Psoas muscle (tissue), 8 donors: Measurements from ENCODE around the gene RTN4R. TPM values are rescaled to one million over a fixed set of nuclear protein-coding genes. Genes with fewer than 3 reads are reported as not detected.

ENCODE experiments used
- ATAC-seq, 4 donors: fragments of 200-7000 bp; cut with Tn5 transposase; one replicate each; pipeline ENCODE4 v1.9.1; 2020; ENCODE audit warnings: moderate library complexity in 3 of 4, mild to moderate bottlenecking in 2 of 4
- DNase-seq, 2 donors: peaks; one replicate each; pipeline ENCODE4 v3.0.0-alpha.2; 2020
- H3K27ac ChIP-seq: fragments of 200-600 bp; one replicate; pipeline ENCODE4 v1.8.0; 2022
- H3K27me3 ChIP-seq, 3 donors: fragments of 200-600 bp in 1 of 3; one replicate each; pipeline versions ENCODE4 v1.6.1 to v1.8.0; 2013 to 2022; ENCODE audit warnings: low read length in 2 of 3, mild to moderate bottlenecking in 2 of 3, moderate library complexity in 1 of 3; ENCODE audit not compliant: insufficient read depth in 3 of 3
- H3K36me3 ChIP-seq, 2 donors: fragments of 200-600 bp in 1 of 2; one replicate each; pipeline versions ENCODE4 v1.6.1 to v1.8.0; 2013 to 2022; ENCODE audit warnings: low read depth in 1 of 2, mild to moderate bottlenecking in 1 of 2, moderate library complexity in 1 of 2; ENCODE audit not compliant: insufficient read depth in 1 of 2
- H3K4me1 ChIP-seq: fragments of 200-600 bp; one replicate; pipeline ENCODE4 v1.8.0; 2022
- H3K4me3 ChIP-seq: fragments of 200-600 bp; one replicate; pipeline ENCODE4 v1.8.0; 2022; ENCODE audit warnings: mild to moderate bottlenecking
- H3K9me3 ChIP-seq: fragments of 200-600 bp; one replicate; pipeline ENCODE4 v1.8.0; 2022
- WGBS, 3 donors: extraction: QIAGEN DNeasy Blood & Tissue Kit; methylation state at CpG; one replicate each; pipeline versions ENCODE4 v1.1.6 to v1.1.7; 2013; 5-methylcytosine and 5-hydroxymethylcytosine counted together
- intact Hi-C, 2 donors: fragments of 100-400 bp; cut with DNase I; formaldehyde crosslinking; loops; one replicate each; pipeline versions ENCODE4 v1.11.0 to v1.14.2; 2022
- polyA plus RNA-seq, 3 donors: library from polyadenylated mRNA; stranded (reverse); fragments of 200-250 nt; gene quantifications; one replicate each; pipeline ENCODE4 v1.2.3, GENCODE V29; 2013
- total RNA-seq, 4 donors: library from RNA; stranded (reverse); fragmentation: NEBNext Ultra II Directional in 2 of 4; extraction: Animal tissue kit (Norgen Biotek cat#: 25700) in 2 of 4; gene quantifications; one replicate each; pipeline versions ENCODE4 v1.2.1 to v1.2.4, GENCODE V29; 2021 to 2023
- TF ChIP-seq, protein P1 (sequence below): fragments of 200-600 bp; IDR thresholded peaks from one replicate; pipeline ENCODE4 v1.8.0; 2022; ENCODE audit warnings: antibody characterized with exemption
- donor health status: healthy with polysubstance abuse.
- donor health status: DM: no; HTN: no; CAD: no; lungs with moderate emphysema.
- donor health status: Bipolar disorder and iron deficiency.
- donor health status: healthy.
- donor health status: DM: yes; HTN: yes; CAD: no.
- donor health status: DM: no; HTN: no; CAD: no.
- donor health status: DM: no; HTN: no; CAD: no.
- donor health status: DM: yes; HTN: yes; CAD: no.

Gene RTN4R
- total and polyA plus RNA-seq, 7 donors = 0.12 to 2.4 (median 0.36) TPM

DNA sequence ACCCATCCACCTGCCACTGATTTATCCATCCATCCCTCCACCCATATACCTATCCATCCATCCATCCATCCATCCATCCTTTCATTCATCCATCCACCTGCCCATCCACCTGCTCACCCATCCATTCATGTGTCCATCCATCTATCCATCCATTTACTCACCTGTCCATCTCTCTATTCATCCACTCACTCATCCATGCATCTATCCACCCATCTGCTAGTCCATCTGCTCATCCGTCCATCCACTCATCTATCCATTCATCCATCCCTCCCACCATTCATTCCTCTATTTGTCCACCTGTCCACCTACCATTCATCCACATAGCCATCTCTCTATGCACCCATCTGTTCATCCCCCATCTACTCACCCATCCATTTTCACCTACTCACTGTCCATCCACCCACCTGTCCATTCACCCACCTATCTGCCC is 68.7 kb downstream of the RTN4R start:
- no peak overlapping the region for H3K27ac ChIP-seq
- no peaks in the 10 kb centered on the region for H3K9me3 ChIP-seq
- no peak overlapping the region for H3K4me3 ChIP-seq
- ATAC-seq (no peak), DNase-seq (no peak)
- WGBS, 3 donors = 97% methylated on average over 1 of the region's 1 CpG
- TF ChIP-seq, protein P1, sequence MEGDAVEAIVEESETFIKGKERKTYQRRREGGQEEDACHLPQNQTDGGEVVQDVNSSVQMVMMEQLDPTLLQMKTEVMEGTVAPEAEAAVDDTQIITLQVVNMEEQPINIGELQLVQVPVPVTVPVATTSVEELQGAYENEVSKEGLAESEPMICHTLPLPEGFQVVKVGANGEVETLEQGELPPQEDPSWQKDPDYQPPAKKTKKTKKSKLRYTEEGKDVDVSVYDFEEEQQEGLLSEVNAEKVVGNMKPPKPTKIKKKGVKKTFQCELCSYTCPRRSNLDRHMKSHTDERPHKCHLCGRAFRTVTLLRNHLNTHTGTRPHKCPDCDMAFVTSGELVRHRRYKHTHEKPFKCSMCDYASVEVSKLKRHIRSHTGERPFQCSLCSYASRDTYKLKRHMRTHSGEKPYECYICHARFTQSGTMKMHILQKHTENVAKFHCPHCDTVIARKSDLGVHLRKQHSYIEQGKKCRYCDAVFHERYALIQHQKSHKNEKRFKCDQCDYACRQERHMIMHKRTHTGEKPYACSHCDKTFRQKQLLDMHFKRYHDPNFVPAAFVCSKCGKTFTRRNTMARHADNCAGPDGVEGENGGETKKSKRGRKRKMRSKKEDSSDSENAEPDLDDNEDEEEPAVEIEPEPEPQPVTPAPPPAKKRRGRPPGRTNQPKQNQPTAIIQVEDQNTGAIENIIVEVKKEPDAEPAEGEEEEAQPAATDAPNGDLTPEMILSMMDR = no peak
- peaks cover 4% of the 10 kb centered on the region for H3K4me1 ChIP-seq
- intact Hi-C loops = loop anchor here in 1 of 2 donors (5.0 kb wide), 1 partner anchor 33 kb away; no protein-coding TSS in a partner anchor
- no peaks in the 10 kb centered on the region for H3K36me3 ChIP-seq
- peaks cover 0 to 8% (median 0%) of the 10 kb centered on the region in 3 donors for H3K27me3 ChIP-seq

DNA sequence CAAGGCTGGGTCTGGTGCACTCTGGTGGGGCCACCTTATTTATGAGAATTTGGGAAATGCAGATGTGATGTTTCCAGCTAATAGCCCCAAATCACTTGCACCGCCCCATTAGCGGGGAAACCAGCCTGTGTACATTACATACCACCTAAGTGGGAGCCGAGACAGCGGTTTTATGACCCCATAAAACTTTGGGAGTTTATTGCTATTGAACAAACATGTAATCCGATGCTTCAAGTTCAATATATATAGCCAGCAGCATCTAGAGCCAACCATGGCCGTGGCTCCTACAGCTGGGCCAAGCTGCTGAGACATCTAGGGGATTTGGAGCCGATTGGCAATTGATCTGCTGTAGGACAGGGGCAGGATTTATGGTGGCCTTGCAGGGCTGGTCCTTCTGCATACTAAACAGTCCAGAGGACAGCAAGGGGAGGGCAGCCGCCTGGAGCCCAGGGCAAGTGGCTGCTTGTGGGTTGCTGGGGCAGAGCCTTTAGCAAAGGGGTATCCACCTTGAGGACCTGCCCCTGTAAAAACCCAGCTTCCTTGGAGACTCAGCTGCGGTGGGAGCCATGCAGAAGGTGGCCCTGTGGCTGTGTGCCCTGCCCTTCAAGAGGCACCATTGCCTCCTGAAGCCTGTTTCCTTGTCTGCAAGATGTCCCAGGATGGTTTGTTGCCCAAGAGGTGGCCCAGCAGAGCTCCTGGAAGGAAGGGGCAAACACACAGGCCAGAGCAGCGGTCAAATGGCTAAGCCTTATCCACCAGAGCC is 69.4 kb downstream of the RTN4R start:
- WGBS, 3 donors = 82 to 86% (median 82%) methylated on average over 10 of the region's 10 CpGs
- Histone ChIP-seq H3K4me3 (no peak overlapping the region), H3K4me1 (no peaks in the 10 kb centered on the region), H3K36me3 (no peaks in the 10 kb centered on the region), H3K27me3 (peaks cover 0 to 7% (median 0%) of the 10 kb centered on the region in 3 donors), H3K9me3 (no peaks in the 10 kb centered on the region), H3K27ac (no peak overlapping the region)
- ATAC-seq = no peak
- TF ChIP-seq, protein P1 = no peak
- DNase-seq = no peak
- intact Hi-C loops = loop anchor here in 1 of 2 donors (5.0 kb wide), 1 partner anchor 34 kb away; no protein-coding TSS in a partner anchor

DNA sequence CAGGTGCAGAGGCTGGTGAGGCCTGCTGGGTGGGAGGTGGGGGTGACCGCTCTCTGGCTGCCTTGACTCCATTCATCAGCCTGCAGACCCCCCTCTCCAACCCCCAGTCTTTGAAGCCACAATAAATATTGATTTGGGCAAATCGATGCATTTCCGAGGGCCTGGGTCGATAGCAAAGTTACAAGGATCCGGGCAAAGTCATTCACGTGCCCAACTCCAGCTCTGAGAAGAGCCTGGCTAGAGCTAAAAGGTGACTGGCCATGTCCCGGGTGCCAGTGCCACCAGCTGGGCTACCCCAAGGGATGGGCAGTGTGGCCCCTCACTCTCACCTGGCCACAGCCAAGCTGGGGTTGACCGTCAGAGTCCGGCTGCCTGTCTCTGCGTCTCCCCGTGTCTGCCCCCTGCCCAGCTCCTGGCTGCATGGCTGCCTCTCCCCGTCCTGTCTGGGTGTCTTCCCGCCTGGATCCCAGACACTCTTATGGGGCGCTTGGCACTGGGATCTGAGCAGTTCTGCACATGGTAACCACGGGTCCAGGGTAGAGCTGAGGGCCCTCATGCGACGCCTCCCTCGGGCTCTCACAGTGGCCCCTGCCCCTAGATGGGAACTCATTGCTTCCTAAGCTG is 70.6 kb downstream of the RTN4R start:
- Histone ChIP-seq H3K27ac (no peak overlapping the region), H3K9me3 (no peaks in the 10 kb centered on the region), H3K4me1 (no peaks in the 10 kb centered on the region), H3K36me3 (no peaks in the 10 kb centered on the region), H3K27me3 (peaks cover 0 to 5% (median 0%) of the 10 kb centered on the region in 3 donors), H3K4me3 (no peak overlapping the region)
- WGBS, 3 donors = 86 to 93% (median 91%) methylated on average over 18 of the region's 18 CpGs
- no peak for ATAC-seq
- intact Hi-C loops = loop anchor here in 1 of 2 donors (5.0 kb wide), 1 partner anchor 35 kb away; no protein-coding TSS in a partner anchor
- no peak for DNase-seq
- TF ChIP-seq, protein P1 = no peak

DNA sequence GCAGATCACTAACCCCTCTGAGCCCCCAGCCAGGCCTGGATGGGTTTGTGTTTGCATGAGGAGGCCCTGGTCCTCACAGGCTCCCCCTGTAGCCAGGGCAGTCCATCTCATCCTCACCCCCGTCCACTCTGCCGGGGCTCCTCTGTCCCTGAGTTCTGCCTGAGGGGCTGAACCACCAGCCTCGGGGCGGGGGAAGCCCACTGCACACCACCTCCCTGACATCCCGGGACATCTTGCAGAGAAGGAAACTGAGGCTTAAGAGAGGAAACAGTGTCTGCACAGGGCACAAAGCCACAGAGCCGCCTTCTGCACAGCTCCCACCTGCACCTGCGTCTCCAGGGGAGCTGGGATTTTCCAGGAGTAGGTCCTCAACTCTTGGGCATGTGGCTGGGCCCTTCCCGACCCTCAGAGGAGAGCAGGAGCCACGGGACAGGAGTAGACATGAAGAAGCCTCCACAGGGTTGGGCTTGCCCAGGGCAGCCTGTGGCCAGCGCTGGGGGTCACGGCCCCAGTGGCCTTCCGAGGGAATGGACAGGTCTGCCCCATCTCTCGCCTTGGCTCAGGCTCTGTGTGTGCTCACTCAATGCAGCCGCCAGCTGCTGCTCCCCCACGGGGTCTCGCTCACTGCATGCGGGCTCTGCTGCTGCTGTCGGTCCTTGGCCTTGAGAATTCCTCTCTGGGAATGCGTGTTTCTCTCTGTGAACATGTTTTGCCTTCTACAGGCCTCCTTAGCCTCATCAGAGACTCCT is 71.8 kb downstream of the RTN4R start:
- no peak overlapping the region for H3K27ac ChIP-seq
- no peaks in the 10 kb centered on the region for H3K36me3 ChIP-seq
- H3K4me3 ChIP-seq = no peak overlapping the region
- DNase-seq (no peak), ATAC-seq (no peak)
- TF ChIP-seq, protein P1 = no peak
- no peaks in the 10 kb centered on the region for H3K27me3 ChIP-seq
- WGBS, 3 donors = 83 to 88% (median 86%) methylated on average over 18 to 19 of the region's 19 CpGs
- H3K4me1 ChIP-seq = no peaks in the 10 kb centered on the region
- intact Hi-C loops = loop anchor here in 1 of 2 donors (5.0 kb wide), 1 partner anchor 36 kb away; no protein-coding TSS in a partner anchor
- no peaks in the 10 kb centered on the region for H3K9me3 ChIP-seq
